Measurements from ENCODE around the gene FOS.

Gene FOS

GRCh38 chr14:75259510-75259855 lies 19.1 kb upstream of the FOS start:
- peak overlapping the region; percentile 98 for H3K27ac ChIP-seq
- no peaks in the 10 kb centered on the region for H3K27me3 ChIP-seq (ENCODE audit: control insufficient read depth, insufficient read depth, low read length)
- H3K4me2 ChIP-seq (ENCODE audit: low read length): peak overlapping the region; percentile 85
- no peaks in the 10 kb centered on the region for H3K9me3 ChIP-seq (ENCODE audit: control insufficient read depth, low read length)
- peak; percentile 25 for TF ChIP-seq CTCF (IDR thresholded peaks at IDR 0.05)
- peaks cover 44% of the 10 kb centered on the region for H3K4me1 ChIP-seq
- H3K36me3 ChIP-seq (ENCODE audit: control insufficient read depth, insufficient read depth, low read length): no peaks in the 10 kb centered on the region
- H3K4me3 ChIP-seq (ENCODE audit: low read depth, low read length): peak overlapping the region; percentile 66
- peak overlapping the region; percentile 74 for H2AFZ ChIP-seq
- no peaks in the 10 kb centered on the region for H3K79me2 ChIP-seq
- peak overlapping the region; percentile 91 for H3K9ac ChIP-seq

- H3K9ac ChIP-seq: no peak overlapping the region
- H3K36me3 ChIP-seq (ENCODE audit: control insufficient read depth, insufficient read depth, low read length): no peaks in the 10 kb centered on the region
- peak overlapping the region; percentile 74 for H2AFZ ChIP-seq
- no peak overlapping the region for H3K4me3 ChIP-seq (ENCODE audit: low read depth, low read length)
- peak overlapping the region; percentile 98 for H3K27ac ChIP-seq
- H3K4me1 ChIP-seq: peaks cover 38% of the 10 kb centered on the region
- H3K9me3 ChIP-seq (ENCODE audit: control insufficient read depth, low read length): no peaks in the 10 kb centered on the region
- TF ChIP-seq CTCF (IDR thresholded peaks at IDR 0.05): no peak
- H3K4me2 ChIP-seq (ENCODE audit: low read length): peak overlapping the region; percentile 85
- no peaks in the 10 kb centered on the region for H3K79me2 ChIP-seq
- H3K27me3 ChIP-seq (ENCODE audit: control insufficient read depth, insufficient read depth, low read length): no peaks in the 10 kb centered on the region
Measured at GRCh38 chr14:75260025-75260763, 18.4 kb upstream of the FOS start.

GRCh38 chr14:75261820-75262219 lies 16.8 kb upstream of the FOS start:
- Histone ChIP-seq H3K4me3 (ENCODE audit: low read depth, low read length) (no peak overlapping the region), H3K4me2 (ENCODE audit: low read length) (no peak overlapping the region), H3K27ac (no peak overlapping the region), H3K36me3 (ENCODE audit: control insufficient read depth, insufficient read depth, low read length) (no peaks in the 10 kb centered on the region), H3K4me1 (peaks cover 48% of the 10 kb centered on the region), H3K27me3 (ENCODE audit: control insufficient read depth, insufficient read depth, low read length) (no peaks in the 10 kb centered on the region), H2AFZ (no peak overlapping the region), H3K79me2 (no peaks in the 10 kb centered on the region), H3K9me3 (ENCODE audit: control insufficient read depth, low read length) (no peaks in the 10 kb centered on the region), H3K9ac (no peak overlapping the region)
- TF ChIP-seq CTCF (IDR thresholded peaks at IDR 0.05): no peak

GRCh38 chr14:75262641-75263040 lies 16.0 kb upstream of the FOS start:
- H3K4me1 ChIP-seq: peaks cover 53% of the 10 kb centered on the region
- H3K79me2 ChIP-seq: no peaks in the 10 kb centered on the region
- peak overlapping the region; percentile 40 for H3K27ac ChIP-seq

More at GRCh38 chr14:75262641-75263040, 16.0 kb upstream of the FOS start:
- Histone ChIP-seq H3K27me3 (ENCODE audit: control insufficient read depth, insufficient read depth, low read length) (no peaks in the 10 kb centered on the region), H2AFZ (no peak overlapping the region), H3K9me3 (ENCODE audit: control insufficient read depth, low read length) (no peaks in the 10 kb centered on the region), H3K36me3 (ENCODE audit: control insufficient read depth, insufficient read depth, low read length) (no peaks in the 10 kb centered on the region), H3K4me2 (ENCODE audit: low read length) (no peak overlapping the region), H3K4me3 (ENCODE audit: low read depth, low read length) (no peak overlapping the region), H3K9ac (no peak overlapping the region)
- TF ChIP-seq CTCF (IDR thresholded peaks at IDR 0.05): no peak

Data from parathyroid adenoma (tissue), 2 donors.